CD4-positive, alpha-beta T cell (primary cell): ENCODE data around the gene WNT1. TPM values are rescaled to one million over a fixed set of nuclear protein-coding genes. Genes with fewer than 3 reads are reported as not detected.

Experiments used
- ATAC-seq: fragments of 200-7000 bp; cut with Tn5 transposase; one replicate; pipeline ENCODE4 v1.10.0; 2022; ENCODE audit warnings: mild to moderate bottlenecking; ENCODE audit not compliant: poor library complexity
- CTCF ChIA-PET: fragments of 350-600 bp; sonication (Branson Sonifier 250); formaldehyde crosslinking; loops from one replicate; lab custom pipeline; 2021; ENCODE audit warnings: antibody characterized with exemption, inconsistent platforms; lab: Charles Lee
- POLR2A ChIA-PET: fragments of 350-600 bp; sonication (Branson Sonifier 250); formaldehyde crosslinking; loops from one replicate; lab custom pipeline; 2021; ENCODE audit warnings: antibody characterized with exemption, inconsistent platforms; lab: Charles Lee
- DNase-seq, 14 experiments: peaks; one replicate each; pipeline ENCODE4 v3.0.0-alpha.2; 2013 to 2020; ENCODE audit warnings: mixed read lengths in 2 of 14
- H3K27ac ChIP-seq, 2 donors: one replicate each; pipeline versions ENCODE4 v1.5.1 to v1.7.0; 2013; ENCODE audit warnings: low read length in 2 of 2, low read depth in 1 of 2, mild to moderate bottlenecking in 1 of 2
- H3K27me3 ChIP-seq, 2 experiments: 1 replicate in 1 of 2; 2 replicates in 1 of 2; pipeline versions ENCODE4 v1.6.1 to v1.7.0; 2013; ENCODE audit warnings: low read length in 2 of 2, control low read depth in 1 of 2, mild to moderate bottlenecking in 1 of 2, moderate library complexity in 1 of 2; ENCODE audit not compliant: insufficient read depth in 2 of 2, control insufficient read depth in 1 of 2
- H3K36me3 ChIP-seq: one replicate; pipeline ENCODE4 v1.6.1; 2013; ENCODE audit warnings: low read length, control low read depth; ENCODE audit not compliant: insufficient read depth
- H3K4me1 ChIP-seq: one replicate; pipeline ENCODE4 v1.6.1; 2013; ENCODE audit warnings: low read length, control low read depth; ENCODE audit not compliant: insufficient read depth
- H3K4me3 ChIP-seq: one replicate; pipeline ENCODE4 v1.5.1; 2013; ENCODE audit warnings: mild to moderate bottlenecking, low read length, moderate library complexity
- H3K9me3 ChIP-seq, 2 experiments: 1 replicate in 1 of 2; 2 replicates in 1 of 2; pipeline versions ENCODE4 v1.6.1 to v1.7.0; 2013; ENCODE audit warnings: low read length in 2 of 2, mild to moderate bottlenecking in 2 of 2, control low read depth in 1 of 2, moderate library complexity in 1 of 2; ENCODE audit not compliant: control insufficient read depth in 1 of 2, insufficient read depth in 1 of 2
- H3K27ac Mint-ChIP-seq: one replicate; pipeline ENCODE4 v1.8.0; 2020; ENCODE audit warnings: mixed read lengths
- H3K27me3 Mint-ChIP-seq: one replicate; pipeline ENCODE4 v1.8.0; 2021; ENCODE audit warnings: mixed read lengths
- H3K36me3 Mint-ChIP-seq: one replicate; pipeline ENCODE4 v1.8.0; 2021; ENCODE audit warnings: low read depth, mixed read lengths
- H3K4me1 Mint-ChIP-seq: one replicate; pipeline ENCODE4 v1.8.0; 2021; ENCODE audit warnings: low read depth, mixed read lengths
- H3K4me3 Mint-ChIP-seq: one replicate; pipeline ENCODE4 v1.8.0; 2020; ENCODE audit warnings: mild to moderate bottlenecking, mixed read lengths
- H3K9me3 Mint-ChIP-seq: one replicate; pipeline ENCODE4 v1.8.0; 2020; ENCODE audit warnings: mixed read lengths
- CTCF ChIP-seq: fragments of 200-600 bp; IDR thresholded peaks from one replicate; pipeline ENCODE4 v1.8.0; 2022; ENCODE audit warnings: antibody characterized with exemption, mild to moderate bottlenecking
- intact Hi-C, 2 experiments: fragments of 100-400 bp; cut with DNase I in 1 of 2; cut with micrococcal nuclease in 1 of 2; formaldehyde crosslinking; loops; one replicate each; pipeline versions ENCODE4 v1.15.1 to v1.9.0; 2023 to 2025; cut with DNase I, micrococcal nuclease
- total RNA-seq, 174 experiments: library from RNA in 2 of 174; stranded (reverse) in 2 of 174; gene quantifications; one replicate each; pipeline ENCODE4 v1.2.3 and lab custom pipeline; 2021 to 2026

The WNT1 gene
- total RNA-seq, 2 experiments from 2014 or later: 1.8 to 2.7 TPM

- peaks cover 15% of the 10 kb centered on the region for H3K4me1 Mint-ChIP-seq
- POLR2A ChIA-PET: interaction anchor here (1.0 to 1.2 kb wide), 2 partner anchors 9 to 12 kb away, joined by 4 read pairs; partner anchors contain the start of genes ARF3 and WNT1
- intact Hi-C loops: no loop called here
- peaks cover 14% of the 10 kb centered on the region in 2 experiments for H3K27me3 ChIP-seq
- no peaks in the 10 kb centered on the region for H3K9me3 Mint-ChIP-seq
- no peak overlapping the region for H3K4me3 Mint-ChIP-seq
- no peaks in the 10 kb centered on the region for H3K36me3 Mint-ChIP-seq
- H3K27ac ChIP-seq: no peak overlapping the region
- H3K4me3 ChIP-seq: no peak overlapping the region
- TF ChIP-seq CTCF: no peak
- no peak for ATAC-seq
- no peaks in the 10 kb centered on the region for H3K36me3 ChIP-seq
- H3K27me3 Mint-ChIP-seq: peaks cover 17% of the 10 kb centered on the region
- DNase-seq: no peak
- peaks cover 25% of the 10 kb centered on the region for H3K4me1 ChIP-seq
- H3K27ac Mint-ChIP-seq: no peak overlapping the region
- CTCF ChIA-PET: interaction anchor here (1.8 to 5.7 kb wide), 3 partner anchors 12 to 41 kb away, joined by 5 to 34 read pairs (median 22); partner anchors contain the start of genes FKBP11 and WNT1
- H3K9me3 ChIP-seq: no peaks in the 10 kb centered on the region
Measured at GRCh38 chr12:48966177-48966895, 11.8 kb upstream of the WNT1 start.

GRCh38 chr12:48967991-48968390 is 10.1 kb upstream of the WNT1 start:
- ChIA-PET CTCF (interaction anchor here (4.0 to 5.7 kb wide), 2 partner anchors 10 to 20 kb away, joined by 22 to 34 read pairs; partner anchors contain the start of gene WNT1), POLR2A (interaction anchor here (0.8 kb wide), 1 partner anchor 116 kb away, joined by 3 read pairs; the partner anchor contains the start of gene DDX23)
- H3K4me3 Mint-ChIP-seq: no peak overlapping the region
- no peaks in the 10 kb centered on the region for H3K36me3 ChIP-seq
- DNase-seq (no peak), ATAC-seq (no peak)
- no peaks in the 10 kb centered on the region for H3K9me3 Mint-ChIP-seq
- intact Hi-C loops: no loop called here
- peaks cover 23% of the 10 kb centered on the region for H3K4me1 Mint-ChIP-seq
- H3K4me1 ChIP-seq: peaks cover 37% of the 10 kb centered on the region
- no peak overlapping the region for H3K27ac Mint-ChIP-seq
- peaks cover 29 to 31% of the 10 kb centered on the region in 2 experiments for H3K27me3 ChIP-seq
- no peak for TF ChIP-seq CTCF
- peaks cover 0 to 6% of the 10 kb centered on the region in 2 experiments for H3K9me3 ChIP-seq
- peaks cover 34% of the 10 kb centered on the region for H3K27me3 Mint-ChIP-seq
- no peak overlapping the region for H3K4me3 ChIP-seq
- H3K36me3 Mint-ChIP-seq: no peaks in the 10 kb centered on the region
- H3K27ac ChIP-seq: no peak overlapping the region

GRCh38 chr12:48968467-48968866 is 9.7 kb upstream of the WNT1 start:
- no peaks in the 10 kb centered on the region for H3K36me3 Mint-ChIP-seq
- Histone ChIP-seq H3K4me1 (peaks cover 38% of the 10 kb centered on the region), H3K27me3 (peaks cover 34 to 36% of the 10 kb centered on the region in 2 experiments), H3K9me3 (peaks cover 0 to 8% of the 10 kb centered on the region in 2 experiments), H3K36me3 (no peaks in the 10 kb centered on the region), H3K27ac (no peak overlapping the region), H3K4me3 (no peak overlapping the region)
- H3K27ac Mint-ChIP-seq: no peak overlapping the region
- POLR2A ChIA-PET: interaction anchor here (0.8 to 3.7 kb wide), 3 partner anchors 10 to 116 kb away, joined by 3 to 26 read pairs (median 6); partner anchors contain the start of genes ARF3, DDX23 and WNT1
- peaks cover 23% of the 10 kb centered on the region for H3K4me1 Mint-ChIP-seq
- DNase-seq: no peak
- no peak overlapping the region for H3K4me3 Mint-ChIP-seq
- CTCF ChIA-PET: interaction anchor here (4.0 to 5.7 kb wide), 2 partner anchors 10 to 20 kb away, joined by 22 to 34 read pairs; partner anchors contain the start of gene WNT1
- no peaks in the 10 kb centered on the region for H3K9me3 Mint-ChIP-seq
- H3K27me3 Mint-ChIP-seq: peaks cover 39% of the 10 kb centered on the region
- intact Hi-C loops: no loop called here
- no peak for ATAC-seq
- TF ChIP-seq CTCF: no peak
